GM12892 (cell line): ENCODE data around the gene PLA2G2D.

Experiments
- POLR2A ChIP-seq: IDR thresholded peaks from 2 replicates; pipeline ENCODE4 v1.6.1; 2011; ENCODE audit warnings: low read depth, low read length, control low read depth
- TAF1 ChIP-seq: IDR thresholded peaks from 2 replicates; pipeline ENCODE4 v1.6.1; 2011; ENCODE audit warnings: low read depth, mild to moderate bottlenecking, control low read depth, low read length, borderline replicate concordance

DNA sequence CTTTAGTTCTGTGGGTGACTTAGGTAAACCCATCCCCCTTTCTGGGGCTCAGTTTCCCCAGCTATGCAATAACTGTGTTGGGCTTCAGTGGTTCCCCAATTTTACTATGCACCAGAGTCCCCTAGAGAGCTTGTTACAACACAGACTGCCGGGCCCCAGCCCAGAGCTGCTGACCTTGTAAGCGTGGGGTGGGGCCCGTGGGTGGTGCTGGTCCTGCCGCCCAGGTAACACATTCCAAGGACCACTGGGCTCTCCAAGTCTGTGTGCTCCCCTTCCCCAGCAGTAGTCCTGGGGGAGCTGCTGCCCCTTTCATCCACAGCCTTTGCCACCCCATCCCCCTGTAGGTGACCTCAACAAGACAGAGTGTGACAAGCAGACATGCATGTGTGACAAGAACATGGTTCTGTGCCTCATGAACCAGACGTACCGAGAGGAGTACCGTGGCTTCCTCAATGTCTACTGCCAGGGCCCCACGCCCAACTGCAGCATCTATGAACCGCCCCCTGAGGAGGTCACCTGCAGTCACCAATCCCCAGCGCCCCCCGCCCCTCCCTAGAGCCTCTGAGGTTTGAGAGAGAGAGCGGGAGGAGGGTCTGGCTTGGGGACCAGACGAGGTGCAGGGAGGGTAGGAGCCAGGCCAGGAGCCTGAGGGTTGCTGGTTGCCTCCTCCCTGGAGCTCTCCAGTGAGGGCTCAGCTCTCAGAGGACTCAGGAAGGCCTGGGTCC lies 28.7 kb upstream of the PLA2G2D start:
- no peak for TF ChIP-seq POLR2A
- no peak for TF ChIP-seq TAF1
